GM18499 (cell line): ENCODE data around the gene LRP1B.

ENCODE experiments used
- ATAC-seq: cut with Tn5 transposase; IDR thresholded peaks from one replicate; pipeline ENCODE4 v1.9.1; 2021; ENCODE audit warnings: moderate number of reproducible peaks; ENCODE audit not compliant: insufficient read depth, unreplicated experiment

LRP1B gene

GRCh38 chr2:141620372-141620771, 510.4 kb downstream of the LRP1B start:
- no peak for ATAC-seq

DNA sequence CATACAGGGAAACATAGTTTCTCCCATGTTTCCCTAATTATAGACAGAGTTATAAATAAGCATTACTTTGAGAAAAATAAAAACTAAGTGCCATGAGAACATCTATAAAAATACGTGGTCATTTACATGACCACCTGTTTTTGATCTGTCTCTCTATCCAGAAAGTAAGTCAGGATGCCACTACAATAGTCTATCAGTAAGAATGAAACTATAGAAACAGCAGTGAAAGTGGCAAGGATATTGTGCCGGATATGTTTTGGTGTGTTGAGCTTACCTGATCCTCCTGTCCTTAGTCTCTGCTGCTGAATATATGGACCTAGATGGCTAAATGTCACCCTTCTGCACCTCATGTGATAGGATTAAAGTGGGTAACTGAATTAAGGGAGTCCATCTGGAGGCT, 512.4 kb downstream of the LRP1B start:
- ATAC-seq, result no peak

DNA sequence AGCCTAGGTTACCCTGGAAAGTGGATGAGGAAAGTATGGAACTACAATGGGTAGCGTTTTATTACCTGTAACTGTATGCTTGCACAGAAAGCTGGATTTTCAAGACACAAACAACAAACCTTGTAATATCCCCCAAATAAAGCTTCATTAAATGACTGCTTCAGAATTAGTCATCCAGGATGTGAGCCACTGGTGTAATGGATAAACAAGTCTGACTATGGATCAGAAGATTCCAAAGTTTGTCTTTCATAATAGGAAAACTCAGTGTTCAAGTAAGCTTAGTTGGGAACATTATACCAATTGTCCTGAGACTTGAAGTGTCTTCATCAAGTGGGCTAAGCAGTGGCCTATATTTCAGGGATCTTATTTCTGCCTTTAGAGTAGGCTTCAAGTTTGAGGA, 518.8 kb downstream of the LRP1B start:
- no peak for ATAC-seq

DNA sequence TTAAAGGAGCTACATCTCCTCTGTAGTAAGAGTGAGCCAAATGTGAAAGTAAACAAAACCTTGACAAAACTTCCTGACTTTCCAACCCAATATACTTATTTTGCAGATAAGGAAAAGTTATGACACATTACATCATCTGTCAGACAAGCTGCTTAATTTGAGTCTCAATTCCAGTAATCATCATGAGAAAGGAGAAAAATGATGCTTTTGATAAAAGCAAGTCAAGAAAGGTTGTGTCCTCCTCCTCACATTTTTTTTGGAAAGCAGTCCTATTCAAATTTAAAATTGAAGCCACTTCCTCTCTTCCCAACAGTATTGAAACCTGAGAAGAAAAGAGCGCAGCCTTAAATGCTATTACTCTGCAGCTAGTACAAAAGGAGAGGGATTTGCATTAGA, 519.6 kb downstream of the LRP1B start:
- no peak for ATAC-seq

GRCh38 chr2:141610564-141611175, 520.1 kb downstream of the LRP1B start:
- no peak for ATAC-seq

- ATAC-seq, result no peak
Measured at GRCh38 chr2:141605163-141605562, 525.7 kb downstream of the LRP1B start.

- ATAC-seq, result no peak
Measured at GRCh38 chr2:141601511-141602152, 529.2 kb downstream of the LRP1B start.

DNA sequence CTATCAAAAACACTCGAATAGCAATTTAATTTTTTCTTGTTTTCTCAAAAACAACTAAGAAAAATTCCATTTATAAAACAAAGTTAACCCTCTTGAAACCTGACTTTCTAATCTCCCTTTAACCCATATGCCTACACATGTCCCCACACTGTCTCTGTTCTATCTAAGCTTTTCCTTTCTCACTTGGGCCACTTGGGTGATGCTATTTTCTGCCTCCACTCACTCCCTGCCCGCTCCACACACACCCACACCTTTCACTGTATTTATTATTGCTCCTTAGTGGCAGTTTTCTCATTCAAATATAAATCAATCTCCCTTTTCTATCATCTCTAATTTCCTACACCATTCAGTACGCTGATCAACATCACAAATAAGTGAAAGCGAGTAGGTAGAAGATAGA, 531.1 kb downstream of the LRP1B start:
- ATAC-seq, result no peak

DNA sequence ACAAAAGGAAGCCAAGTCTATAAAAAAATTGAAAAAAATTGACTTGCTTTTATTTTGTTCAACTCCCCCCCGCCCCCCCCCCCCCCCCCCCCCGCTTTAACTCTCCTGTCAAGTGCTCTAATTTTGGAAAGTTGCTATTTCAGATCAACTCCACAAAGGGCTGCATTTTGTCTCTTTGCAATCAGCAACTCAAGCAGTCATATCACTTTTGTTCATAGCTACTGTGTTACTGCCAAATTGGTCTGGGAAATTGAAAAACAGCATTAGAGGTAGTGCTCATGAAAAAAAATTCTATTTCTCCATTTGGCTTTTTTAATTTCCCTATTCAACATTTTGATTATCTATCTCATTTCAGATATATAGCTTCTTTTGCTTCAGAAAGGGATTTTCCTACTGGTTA, 531.8 kb downstream of the LRP1B start:
- ATAC-seq, result no peak

DNA sequence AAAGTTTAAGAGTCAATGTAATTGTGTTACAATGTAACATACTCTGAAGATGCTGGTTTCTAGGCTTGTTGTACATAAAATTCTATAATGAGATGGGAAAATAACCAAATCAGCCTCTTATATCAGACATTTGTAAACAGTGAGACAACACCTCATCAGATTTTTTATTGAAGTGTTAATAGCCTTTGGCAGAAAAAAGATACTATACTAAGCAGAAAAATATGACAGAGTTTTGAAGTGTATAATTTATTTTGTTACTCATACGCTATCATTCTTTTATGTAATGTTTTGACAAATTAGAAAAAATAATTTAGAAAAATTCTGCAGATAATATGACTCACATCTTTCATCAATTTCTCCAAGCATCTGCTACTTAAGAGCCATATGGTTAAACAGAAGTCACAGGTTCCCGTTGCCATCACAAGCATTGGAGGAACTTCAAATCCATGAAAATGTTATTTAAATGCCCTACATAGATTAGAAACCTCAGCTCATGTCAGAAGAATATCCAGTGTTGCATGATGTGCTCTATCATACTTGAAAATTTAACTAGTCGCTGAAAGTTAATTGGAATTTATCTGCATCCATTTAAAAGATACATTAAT, 535.4 kb downstream of the LRP1B start:
- ATAC-seq, result no peak

DNA sequence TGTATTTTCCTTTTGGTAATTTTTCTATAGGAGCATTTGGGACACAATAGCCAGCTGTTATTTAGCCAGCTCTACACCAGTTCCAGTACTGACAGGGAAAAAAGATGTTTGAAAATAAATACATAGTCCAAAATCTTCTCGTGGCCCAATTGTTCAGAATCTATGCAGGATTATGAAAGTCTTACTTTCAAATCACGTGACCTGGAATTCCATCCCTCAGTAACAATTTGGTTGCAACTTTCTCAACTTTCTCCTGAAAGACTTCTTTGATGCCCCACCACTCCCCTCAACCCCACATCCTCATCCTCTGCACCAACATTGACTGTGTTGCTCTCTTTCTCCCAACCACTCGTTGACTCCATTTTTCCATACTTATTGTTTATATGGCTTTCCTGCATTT, 539.0 kb downstream of the LRP1B start:
- no peak for ATAC-seq

GRCh38 chr2:141590620-141591019, 540.2 kb downstream of the LRP1B start:
- no peak for ATAC-seq

DNA sequence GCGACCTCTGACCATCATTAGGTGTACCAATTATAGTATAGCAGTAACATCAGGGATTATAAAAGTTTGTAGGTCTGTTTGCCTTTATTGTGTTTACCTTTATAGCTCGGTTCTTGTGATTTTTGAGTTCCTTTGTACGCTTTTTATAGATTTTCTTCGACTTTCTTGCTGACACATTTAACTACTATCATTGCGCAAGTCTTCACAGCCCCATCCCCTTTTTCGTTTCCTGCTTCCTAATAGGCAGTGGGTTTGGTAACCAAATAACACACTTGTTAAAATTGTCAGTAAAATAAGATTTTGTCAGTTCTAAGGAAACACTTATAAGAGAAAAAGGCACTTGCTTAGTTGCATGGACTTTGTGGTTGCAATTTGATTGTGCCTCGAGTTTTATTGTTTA, 541.5 kb downstream of the LRP1B start:
- no peak for ATAC-seq

DNA sequence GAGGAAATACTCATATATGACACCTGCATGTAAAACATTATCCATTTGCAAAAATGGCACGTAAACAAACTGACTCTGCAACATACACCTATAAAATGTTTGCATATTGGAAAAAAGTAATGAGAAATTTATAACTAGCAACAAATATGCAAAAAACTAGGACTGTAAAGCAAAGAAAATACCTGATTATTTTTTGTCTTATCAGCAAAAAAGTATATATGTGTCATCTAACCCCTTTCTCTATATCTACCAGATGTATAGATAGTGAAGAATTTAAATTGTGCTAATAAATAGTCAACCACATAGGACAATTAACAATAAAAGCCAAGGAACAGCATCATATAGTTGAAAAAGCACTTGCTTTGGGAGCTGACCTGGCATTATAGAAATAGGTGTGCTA, 543.8 kb downstream of the LRP1B start:
- no peak for ATAC-seq

DNA sequence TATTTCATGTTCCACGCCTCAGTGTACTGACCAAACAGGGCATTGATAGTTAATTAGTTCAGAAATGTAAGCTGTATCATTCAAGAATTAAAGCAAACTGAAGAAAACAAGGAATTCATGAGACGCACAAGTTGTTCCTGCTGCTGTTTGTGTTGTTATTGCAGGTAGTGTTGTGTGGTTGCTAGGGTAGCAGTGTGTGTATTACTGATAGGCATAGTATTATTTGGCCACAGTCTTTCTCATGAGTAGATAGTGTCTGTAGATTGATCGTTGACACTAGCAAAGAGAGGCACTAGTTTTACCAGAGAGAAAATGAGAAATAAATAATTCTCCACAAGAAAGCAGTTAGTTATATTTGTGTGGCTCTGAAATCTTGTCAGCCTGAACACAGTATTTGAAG, 548.6 kb downstream of the LRP1B start:
- ATAC-seq, result no peak

- ATAC-seq, result no peak
Measured at GRCh38 chr2:141579071-141579470, 551.7 kb downstream of the LRP1B start.

GRCh38 chr2:141570474-141571131, 560.2 kb downstream of the LRP1B start:
- ATAC-seq, result no peak

DNA sequence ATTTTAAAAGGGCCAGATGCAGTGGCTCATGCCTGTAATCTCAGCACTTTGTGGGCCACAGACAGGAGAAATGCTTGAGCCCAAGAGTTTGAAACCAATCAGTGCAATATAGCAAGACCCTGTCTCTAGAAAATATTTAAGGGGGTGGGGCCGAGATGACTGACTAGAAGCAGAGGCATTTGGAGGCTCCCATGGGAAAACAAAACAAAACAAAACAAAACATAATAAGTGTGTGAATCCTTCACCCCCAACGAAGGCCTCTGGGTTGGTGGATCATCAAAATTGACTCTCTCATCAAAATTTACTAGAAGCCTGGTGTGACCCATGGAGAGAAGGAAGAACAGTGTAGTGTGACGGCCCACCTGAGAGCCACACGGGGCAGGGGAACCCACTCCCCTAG, 560.9 kb downstream of the LRP1B start:
- no peak for ATAC-seq

DNA sequence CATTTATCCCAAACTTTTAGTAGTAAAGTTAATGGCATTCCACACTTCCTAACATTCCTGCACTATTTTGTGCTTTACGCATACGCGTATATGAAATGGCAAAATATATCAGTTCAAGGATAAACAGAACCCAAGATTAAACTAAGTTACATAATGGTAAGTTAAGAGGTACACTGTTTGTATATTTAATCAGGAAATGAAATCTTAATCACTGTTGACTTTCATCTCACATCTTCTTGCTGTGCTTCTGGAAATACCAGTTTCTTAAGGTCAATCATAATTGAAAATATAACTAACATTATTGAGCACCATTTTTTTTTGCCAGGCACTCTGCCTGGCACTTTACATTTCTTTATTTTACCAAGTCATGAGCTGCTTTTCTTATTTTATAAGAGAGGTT, 565.2 kb downstream of the LRP1B start:
- no peak for ATAC-seq

DNA sequence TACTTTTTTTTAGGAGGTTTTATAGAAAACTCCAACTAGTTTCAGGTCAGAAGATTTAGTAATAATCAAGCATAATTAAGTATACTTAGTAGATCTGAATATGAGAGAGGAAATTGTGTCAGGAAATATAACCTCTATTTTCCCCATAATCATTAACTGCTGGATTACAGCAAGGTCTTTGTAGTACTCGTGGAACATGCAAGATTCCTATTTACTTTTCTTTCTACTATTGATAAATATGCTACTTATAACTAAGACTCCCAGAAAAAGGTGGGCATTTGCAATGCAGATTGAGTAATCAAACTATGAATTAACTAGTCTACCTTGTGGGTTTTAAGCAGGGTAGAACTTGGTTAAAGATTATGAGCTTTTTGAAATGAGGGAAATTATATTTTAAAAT, 570.1 kb downstream of the LRP1B start:
- ATAC-seq, result no peak

- peak; percentile 64 for ATAC-seq
Measured at GRCh38 chr2:141557329-141558095, 573.3 kb downstream of the LRP1B start.
